Stimulated activated CD8-positive, alpha-beta memory T cell treated with anti-CD3 and anti-CD28 coated beads, Interleukin-12 subunit alpha, Interleukin-12 subunit beta, amount 100 ng/mL, for 1 hour (primary cell): ENCODE data around the gene MXD4.

Experiments used
- DNase-seq: peaks from one replicate; pipeline ENCODE4 v3.0.0-alpha.2; 2020; ENCODE audit warnings: low read depth

MXD4 gene

DNA sequence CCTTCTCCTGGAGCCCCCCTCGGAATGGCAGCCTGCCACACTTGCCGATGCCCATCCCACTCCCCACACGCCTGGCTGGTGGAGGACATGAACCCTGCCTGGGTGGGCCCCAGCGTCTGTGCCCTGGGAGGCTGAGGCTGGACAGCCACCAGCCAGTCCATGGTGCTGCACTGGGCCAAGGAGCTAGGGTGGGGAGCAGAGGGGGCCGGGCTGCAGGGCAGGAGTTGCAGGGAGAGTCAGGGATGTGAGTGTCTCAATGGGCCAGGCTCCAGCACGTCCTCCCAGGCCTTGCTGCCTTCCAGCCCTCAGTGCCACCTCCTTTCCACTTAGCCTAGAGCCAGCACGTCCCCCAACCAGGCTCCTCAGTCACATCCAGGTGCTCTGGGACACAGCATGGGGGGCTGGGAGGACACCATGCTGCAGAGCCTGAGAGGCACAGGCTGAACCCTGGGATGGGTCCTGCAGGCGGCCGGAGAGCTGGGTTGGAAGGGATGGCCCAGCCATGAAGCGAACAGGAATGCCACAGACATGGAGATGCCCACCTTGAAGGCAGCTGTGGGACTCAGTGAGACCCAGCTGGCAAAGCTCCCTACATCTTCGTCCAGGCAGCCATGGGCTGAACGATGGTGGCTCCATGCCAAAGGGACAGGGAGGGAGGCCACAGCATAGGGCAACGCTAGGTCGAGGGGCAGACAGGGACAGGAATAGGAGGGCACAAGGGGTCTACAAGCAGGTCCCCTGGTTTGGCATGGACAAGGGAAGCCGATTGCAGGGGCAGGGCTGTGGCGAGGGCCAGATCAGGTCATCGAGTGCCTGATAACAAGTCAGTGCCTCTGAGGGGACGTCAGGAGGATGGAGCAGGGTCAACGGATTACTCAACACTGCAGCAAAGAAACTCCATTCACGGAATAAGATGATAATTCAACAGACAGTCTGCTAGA is 30.1 kb upstream of the MXD4 start:
- DNase-seq = no peak

DNA sequence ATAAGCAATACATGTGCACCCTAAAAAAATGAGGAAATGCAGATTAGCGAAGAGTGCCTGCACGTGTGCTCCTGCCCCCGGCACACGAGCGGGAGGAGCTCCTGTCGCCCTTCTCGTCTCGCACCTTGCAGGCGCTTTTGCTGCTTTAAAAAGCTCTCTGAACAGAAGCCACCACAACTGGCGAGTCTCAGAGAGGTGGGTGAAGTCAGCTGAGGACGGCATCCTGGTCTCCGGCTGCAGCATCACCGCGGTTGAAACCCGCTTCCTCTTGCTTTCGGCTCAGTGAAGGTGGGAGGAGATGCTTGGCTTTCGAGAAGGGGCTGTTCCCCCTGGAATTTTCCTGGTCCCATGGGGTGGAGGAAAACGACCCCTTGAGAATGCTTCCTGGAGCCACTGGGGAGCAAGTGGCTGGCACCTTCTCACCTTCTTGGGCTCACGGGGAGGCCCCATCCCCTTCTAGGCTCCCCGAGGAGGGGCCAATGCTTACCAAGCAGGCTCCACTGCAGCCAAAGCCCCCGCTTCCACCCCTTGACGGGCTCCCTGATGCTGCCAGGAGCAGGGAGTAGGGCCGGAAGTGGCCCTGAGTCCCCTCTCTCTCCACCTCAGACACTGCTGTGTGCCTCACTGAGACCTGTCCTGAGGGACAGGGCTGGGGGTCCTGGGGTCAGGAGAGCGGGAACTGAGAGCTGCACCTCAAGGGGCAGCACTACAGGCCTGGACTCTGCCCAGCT is 29.2 kb upstream of the MXD4 start:
- DNase-seq = peak; percentile 56

DNA sequence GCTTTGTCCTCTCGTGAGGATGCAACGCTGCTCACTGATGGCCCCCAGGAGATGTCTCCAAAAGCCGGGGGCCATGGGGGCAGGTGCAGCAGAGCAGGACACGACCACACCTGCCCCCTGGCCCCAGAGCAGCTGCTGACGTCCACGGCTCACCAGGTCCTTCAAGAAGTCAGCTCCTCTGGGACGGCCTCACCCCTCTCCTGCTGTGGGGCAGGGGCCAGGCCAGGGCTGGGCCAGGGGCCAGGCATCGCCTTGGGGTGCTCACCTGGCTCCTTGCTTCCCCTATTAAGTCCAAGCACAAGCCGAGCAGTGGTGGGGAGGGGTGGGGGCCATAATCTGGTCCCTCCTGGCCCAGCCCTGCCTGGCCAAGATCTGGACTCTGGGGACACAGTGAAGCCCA is 28.6 kb upstream of the MXD4 start:
- DNase-seq = no peak

DNA sequence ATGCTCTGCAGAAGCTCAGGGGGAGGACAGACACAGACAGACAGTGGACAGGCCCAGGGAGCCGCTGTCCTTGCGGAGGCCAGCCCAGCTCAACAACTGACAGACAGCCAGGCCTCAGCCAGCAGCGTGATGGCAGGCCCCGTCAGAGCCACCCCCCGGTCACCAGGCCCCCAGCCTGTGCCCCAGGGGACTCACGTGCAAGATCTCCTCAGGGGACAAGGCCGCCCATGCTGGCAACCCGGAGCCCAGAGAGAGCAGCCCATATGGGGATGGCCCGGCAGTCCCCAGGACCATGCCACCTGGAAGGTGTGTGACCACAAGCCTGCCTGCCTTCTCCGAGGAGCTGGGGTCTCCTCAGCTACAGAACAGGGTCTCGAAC is 28.0 kb upstream of the MXD4 start:
- no peak for DNase-seq

DNA sequence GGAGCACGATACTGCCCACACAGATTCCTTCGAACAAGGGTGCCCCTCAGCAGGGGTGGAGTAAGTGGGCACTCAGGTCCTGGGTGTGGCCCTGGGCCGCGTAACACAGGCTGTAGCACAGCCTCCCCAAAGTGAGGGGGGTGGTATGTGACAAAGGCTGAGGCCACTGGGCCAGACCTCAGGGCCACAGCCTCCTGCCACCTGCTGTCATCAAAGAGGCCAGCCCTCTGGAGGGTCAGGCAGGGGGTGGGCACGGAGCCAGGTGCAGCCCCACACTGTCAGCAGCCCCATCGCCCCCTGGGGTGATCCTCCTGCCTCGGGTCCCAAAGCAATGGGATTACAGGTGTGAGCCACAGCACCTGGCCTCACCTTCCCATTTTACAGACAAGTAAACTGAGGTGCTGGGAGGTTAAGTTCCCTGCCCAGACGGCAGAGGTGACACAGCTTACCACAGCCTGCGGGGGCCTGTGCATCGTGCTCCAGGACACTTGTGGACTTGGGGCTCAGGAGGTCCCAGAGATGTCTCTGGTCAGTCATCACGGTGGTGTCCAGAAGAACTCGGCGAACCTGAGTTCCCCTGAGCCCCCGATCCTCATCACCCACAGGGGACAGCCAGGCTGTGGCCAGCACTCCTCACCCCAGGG is 27.5 kb upstream of the MXD4 start:
- DNase-seq = no peak

DNA sequence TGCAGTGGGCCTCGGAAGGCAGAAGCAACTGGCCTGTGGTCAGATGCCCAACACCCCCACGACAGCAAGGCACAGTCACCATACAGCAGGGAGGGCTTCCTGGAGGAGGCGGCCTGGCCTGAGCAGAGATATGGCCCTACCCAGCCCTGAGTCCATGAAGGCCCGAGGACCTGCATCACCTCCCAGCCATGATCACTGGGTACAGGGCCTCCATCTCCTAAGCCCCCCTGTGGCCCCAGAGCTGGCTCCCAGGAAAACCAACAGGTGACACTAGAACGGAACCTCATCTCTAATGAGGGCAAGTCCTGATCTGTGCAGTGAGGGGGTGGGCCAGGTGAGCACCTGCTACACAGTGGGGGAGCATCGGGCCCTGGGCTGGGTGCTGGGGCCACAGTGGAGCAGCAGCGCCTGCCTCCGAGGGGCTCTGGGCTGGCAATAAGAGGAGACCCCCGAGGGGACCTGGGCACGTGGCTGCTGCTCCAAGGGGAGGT is 26.2 kb upstream of the MXD4 start:
- DNase-seq = no peak

DNA sequence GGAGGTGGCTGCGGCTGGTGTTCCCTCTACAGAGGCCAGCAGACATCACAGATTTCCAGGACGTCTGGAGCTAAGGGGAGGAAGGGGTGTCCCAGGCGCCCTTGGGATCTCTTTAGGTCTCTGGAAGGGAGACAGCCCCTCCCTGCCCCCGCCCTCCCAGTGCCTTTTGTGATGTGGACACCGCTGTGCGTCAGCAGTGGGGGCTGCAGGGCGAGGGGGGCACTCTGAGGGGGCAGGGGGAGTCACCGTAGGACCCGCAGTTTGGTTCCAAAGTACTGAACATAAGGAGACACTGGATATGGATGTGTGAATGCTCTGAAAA is 25.6 kb upstream of the MXD4 start:
- DNase-seq = no peak

DNA sequence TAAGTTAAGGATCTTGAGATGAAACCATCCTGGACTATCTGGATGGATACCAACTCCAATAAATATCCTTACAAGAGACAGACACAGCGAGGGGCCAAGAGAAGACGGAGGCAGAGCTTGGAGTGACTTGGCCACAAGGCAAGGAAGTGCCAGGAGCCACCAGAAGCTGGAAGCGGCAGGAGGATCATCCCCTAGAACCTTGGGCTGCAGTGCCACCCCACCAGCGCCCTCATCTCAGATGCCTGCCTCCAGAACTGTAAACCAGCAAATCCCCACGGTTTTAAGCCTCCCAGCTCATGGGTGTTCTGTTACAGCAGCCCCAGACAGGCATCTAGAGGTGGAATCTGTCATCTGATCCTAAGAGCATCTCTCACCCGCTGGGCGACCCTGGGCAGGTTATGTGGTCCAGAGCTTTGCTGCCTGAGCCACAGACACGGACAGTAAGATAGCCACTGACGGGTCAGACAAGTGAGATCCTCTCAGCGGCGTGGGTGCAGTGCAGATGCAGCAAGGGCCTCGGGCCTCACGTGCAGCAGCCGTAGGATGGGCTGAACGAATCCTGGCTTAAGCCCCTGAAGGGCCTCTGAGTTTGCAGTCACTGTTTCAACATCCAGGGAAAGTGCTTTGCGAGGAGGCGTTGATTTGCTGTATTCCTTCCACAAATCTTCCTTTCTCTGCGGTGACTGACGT is 25.1 kb upstream of the MXD4 start:
- no peak for DNase-seq

DNA sequence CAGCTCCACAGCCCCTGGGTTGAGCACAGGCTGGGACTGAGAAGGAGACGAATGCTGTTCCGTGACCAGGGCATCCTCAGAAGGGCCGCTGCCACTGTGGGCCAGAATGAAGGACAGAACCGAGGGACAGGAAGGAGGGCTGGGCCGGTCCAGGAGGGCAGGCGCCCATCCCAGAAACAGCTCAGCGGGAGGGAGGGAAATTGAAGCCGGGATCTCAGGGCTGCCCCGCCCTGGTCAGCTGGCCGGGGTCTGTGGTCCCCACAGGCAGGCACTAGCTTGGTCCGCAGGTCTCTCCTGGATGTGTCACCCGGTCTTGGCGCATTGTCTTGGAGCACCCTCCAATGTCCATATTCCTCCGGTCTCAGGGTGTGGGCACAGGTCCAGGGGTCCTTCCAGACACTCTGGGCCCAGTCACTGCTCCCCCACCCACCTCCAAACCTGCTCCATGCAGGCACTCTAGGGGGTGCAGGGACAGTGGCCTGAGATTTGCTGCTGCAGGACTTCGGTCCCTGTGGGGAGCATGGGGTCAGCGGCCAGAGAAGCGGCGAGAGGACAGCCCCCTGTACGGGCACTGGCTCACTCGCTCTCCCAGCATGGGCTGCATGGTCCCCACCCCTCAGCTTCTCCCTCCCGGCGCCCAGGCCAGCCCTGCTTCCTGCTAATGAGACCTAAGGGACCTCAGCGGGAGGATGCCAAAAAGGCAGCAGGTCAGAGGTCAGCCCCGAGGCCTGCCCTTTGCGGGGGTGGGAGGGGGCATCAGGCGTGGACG is 23.9 kb upstream of the MXD4 start:
- DNase-seq = no peak

DNA sequence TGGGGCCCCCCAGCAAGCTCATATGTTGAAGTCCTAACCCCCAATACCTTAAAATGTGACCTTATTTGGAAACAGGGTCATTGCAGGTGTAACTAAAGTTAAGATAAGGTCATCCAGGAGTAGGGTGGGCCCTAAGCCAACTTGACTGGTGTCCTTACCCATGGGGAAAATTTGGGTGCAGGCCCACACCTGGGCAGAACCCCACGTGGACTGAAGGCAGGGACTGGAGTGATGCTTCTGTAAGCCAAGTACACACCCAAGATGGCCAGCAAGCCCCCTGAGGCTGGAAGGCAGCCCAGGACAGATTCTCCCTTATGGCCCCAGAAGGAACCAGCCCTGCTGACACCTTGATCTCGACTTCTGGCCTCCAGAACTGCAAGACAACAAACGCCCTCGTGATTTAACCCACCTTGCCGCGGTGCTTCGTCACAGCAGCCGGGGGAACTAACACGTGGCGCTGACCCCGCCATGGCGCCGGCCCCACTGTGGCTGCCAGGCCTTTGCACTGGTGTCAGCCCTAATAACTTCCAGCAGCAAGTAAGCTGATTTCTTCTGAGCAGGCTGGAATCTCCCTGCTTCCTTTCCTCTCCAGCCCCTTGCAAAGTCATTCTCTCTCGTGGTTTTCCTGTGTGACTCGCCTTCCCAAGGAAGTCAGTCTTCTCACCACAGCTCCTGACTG is 23.2 kb upstream of the MXD4 start:
- no peak for DNase-seq

DNA sequence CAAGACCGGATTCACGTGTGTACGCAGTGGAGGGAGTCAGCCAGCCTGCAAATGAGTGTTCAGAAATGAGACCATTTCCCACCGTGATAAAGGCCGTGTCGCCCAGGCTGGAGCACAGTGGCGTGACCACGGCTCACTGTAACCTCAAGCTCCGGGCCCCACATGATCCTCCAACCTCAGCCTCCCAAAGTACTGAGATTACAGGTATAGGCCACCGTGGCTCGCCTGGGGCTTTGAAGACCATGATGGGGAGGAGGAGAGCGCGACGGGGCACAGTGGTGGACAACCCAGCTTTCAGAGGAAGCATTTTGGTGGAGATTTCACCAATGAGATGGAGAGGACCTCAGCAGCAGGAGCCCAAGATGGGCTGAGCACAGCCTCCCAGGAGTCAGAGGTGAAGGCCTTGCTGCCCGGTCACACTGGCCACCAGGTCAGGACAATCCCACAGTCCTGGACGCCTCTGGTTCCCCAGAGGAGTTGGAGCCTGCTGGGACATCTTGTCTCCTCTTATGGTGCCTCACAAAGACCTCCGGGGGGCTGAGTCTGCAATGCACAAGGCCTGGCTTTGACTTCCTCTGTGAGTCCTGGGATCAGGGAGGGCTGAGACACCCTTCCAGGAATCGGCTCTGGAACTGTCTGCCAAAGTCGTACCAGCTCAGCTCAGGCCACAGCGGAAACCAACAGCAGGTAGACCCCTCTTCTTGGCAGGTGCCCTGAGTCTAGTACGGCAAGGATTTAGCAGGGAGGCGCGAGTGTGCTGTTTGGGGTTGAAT is 22.4 kb upstream of the MXD4 start:
- no peak for DNase-seq

DNA sequence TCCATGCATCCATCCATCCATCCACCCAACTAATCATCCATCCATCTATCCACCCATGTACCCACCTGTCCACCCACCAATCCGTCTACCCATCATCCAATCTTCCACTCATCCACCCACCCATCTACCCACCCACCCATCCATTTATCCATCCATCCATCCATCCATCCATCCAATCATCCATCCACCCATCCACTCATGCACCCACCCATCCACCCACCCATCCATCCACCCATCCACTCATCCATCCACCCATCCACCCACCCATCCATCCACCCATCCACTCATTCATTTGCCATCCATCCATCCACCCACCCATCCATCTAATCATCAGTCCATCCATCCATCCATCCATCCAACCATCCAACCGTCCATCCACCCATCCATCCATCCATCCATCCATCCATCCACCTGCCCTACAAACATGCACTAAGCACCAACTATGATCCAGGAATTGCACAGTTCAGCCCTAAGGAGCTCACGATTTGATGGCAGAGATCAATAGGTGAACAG is 21.3 kb upstream of the MXD4 start:
- no peak for DNase-seq

DNA sequence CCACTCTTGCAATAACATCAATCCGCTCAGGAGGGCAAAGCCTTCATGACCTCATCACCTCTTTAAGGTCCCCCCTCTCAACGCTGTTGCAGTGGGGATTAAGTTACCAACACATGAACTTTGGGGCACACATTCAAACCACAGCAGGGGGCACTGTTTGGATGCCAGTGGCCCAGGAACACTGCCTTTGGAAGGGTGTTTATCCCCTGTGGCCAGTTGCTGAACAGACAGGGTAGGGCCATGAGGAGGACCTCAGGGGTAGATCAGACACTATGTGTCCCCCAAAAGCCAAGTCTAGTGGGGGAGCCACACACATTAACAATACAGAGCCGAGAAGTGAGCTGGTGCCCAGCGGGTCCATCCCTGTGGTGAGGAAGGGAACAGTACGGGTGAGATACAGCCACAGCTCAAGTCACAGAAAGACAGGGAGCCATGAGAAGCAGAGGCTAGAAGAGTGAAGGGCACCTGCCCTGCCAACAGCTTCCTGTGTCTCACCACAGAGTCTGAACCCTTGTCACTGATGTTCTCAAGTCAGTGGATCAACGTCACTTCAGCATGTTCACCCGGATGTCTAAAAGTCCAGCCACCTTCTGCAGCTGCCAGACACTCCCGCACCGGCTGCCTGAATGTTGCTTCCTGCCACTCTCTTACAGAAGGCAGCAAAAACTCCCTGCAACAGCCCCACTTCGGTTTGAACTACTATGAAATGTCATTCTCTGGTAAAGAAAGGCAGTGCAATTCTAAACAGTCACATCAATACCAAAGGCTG is 19.9 kb upstream of the MXD4 start:
- peak; percentile 57 for DNase-seq

DNA sequence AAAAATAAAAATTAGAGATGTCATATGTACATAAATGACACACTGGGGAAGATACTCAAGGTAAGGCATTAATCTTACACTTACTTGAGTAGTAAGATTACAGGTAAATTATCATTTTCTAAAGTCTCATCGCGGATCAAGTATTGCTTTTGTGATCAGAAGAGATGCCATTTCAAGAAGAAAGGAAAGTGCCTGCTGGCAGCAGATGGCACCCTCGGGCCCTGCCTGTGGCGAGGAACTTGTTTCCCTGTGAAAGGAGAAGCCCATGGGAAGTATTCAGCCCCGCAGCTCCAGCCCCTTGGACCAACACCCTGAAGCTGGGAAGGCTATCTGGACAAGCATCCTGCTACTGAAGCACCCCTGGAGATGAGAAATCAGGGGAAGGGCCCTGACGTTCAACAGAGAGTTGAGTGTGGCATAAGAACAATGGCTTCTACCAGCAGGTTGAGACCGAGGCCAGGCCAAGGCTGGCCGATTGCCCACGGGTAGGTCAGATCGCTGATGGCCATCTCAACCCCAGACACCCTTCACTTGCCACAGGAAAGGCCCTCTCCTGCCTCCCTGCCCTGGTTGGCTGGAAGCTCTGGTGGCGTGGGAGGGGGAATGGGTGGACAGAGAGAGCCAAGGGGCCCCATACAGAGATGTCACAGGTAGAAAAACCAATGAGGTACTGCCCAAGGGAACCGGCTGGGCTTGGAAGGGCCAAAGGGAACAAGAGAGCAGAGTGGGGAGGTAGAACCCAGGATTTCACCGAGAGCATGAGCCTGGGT is 18.8 kb upstream of the MXD4 start:
- no peak for DNase-seq

DNA sequence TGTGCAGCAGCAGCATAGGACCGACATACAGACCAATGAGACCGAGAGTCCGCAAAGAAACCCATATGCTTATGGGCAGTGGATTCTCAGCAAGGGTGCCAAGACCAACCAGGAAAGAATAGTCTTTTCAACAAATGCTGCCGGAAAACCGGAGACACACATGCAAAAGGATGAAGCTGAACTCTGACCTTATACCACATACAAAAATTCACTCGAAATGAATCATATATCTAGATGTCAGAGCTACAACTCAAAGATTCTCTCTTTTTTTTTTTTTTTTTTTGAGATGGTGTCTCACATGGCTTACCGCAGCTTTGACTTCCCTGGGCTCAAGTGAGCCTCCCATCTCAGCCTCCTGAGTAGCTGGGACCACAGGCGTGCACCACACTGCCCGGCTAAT is 16.0 kb upstream of the MXD4 start:
- no peak for DNase-seq

DNA sequence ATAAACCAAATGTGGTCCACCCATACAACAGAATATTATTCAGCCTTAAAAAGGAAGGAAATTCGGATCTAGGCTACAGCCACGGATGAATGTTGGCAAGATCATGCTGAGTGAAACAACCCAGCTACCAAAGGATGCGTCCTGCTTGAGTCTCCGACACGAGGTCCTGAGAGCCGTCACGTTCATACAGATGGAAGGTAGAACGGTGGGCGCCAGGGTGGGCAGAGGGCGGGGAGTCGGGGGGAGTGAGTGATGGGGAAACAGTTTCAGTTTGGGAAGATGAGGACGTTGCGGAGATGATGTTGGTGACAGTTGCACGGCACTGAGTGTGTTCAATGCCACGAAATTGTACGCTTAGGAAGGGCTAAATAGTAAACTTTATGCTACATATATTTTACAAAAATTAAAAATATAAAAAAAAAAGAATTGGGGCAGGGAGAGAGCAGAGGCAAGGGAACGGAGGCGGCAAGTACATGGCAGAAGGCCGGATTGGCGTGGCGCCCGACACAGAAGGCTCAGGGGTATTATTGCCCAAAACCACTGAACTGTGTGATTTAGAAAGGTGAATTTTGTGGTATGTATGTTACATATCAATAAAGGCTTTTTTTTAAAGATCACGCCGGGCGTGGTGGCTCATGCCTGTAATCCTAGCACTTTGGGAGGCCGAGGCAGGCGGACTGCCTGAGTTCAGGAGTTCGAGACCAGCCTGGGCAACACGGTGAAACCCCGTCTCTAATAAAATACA is 14.8 kb upstream of the MXD4 start:
- DNase-seq = no peak

DNA sequence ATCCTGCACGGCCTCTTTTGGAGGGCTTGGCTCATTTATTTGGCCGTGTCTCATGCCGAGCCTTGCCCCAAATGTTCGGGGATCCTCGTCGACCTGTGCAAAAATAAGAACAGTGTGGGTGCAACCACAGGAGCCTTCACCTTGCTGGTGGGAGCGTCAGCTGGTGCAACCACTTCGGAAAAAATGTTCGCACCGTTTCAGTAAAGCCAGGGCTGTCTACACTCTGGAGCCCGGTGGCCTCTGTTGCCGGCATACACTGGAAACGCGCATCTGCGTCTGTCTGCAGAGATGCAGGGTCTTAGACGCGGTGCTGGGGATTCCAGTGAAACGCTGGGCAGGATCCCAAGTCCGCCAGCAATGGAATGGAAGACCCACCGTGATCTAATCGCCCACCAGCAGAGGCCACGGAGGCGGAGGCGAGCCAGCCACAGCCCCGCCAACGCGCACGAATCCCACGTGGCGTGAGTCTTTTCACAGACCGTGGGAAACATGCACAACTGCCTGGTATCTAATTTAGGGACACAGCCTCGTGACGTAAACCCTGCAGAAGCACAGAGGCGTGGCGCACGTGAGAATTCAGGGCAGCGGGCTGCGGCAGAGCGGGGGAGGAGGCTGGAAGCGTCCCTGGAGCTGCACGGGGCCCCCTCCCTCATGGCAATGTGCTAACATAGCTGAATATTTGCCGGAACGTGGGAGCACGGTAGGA is 13.8 kb upstream of the MXD4 start:
- no peak for DNase-seq
